TTC549 (cell line): ENCODE measurements around the gene TMEM91.
"Not testable (repeated sequence)": the region's sequence is repeated elsewhere in the genome, so short reads cannot be mapped to it uniquely, and the experiment has no call there.

Experiments used
- FAIRE-seq: peaks from 2 replicates; lab custom pipeline; 2012; peaks lifted over from hg19 to GRCh38; lab: Jason Lieb, UNC

The TMEM91 gene

DNA sequence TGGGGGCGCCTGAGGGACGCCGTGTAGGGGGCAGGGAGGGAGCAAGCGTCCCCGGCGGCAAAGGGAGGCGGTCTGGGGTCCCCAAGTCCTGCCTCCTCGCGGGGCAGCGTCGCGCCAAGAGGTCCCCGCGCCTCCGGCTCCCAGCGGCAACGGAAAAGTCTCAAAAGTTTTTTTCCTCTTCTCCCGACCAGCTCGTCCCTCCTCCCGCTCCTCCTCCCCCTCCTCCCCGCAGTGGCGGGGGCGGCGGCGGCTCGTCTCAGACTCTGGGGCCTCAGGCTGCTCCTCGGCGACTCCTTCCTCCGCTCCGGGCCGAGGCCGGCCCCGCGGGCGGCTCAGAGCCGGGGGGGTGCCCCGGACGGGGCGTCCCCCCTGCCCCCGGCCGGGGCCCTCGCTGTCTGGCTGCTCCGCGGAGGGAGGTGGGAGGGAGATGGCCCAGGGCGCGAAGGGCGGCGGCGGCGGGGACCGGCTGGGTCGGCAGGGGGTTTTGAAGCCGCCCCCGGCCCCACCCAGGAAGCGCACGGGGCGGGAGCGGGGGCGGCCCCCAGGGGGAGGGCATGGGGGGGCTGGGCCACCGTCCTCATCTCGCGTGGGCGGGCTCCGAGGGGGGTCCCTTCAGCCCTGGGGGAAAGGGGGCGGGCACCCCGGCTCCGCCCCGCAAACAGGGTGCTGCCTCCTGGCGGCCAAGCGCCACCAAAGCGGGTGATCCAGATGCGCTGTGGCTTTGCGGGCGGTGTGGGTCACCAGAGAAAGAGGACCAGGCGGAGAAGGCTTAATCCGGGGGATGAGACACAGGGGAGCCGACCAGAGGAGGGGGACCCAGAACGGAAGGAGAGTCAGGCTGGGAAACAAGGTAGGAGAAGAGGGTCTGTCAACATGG lies 22.6 kb upstream of the TMEM91 start, which contains the start of gene TGFB1:
Gene TGFB1, minus strand, starts transcription at position 457 of the 877 bp plus-strand sequence. CDS start 878 bp downstream, outside the sequence.
- FAIRE-seq: no peak

DNA sequence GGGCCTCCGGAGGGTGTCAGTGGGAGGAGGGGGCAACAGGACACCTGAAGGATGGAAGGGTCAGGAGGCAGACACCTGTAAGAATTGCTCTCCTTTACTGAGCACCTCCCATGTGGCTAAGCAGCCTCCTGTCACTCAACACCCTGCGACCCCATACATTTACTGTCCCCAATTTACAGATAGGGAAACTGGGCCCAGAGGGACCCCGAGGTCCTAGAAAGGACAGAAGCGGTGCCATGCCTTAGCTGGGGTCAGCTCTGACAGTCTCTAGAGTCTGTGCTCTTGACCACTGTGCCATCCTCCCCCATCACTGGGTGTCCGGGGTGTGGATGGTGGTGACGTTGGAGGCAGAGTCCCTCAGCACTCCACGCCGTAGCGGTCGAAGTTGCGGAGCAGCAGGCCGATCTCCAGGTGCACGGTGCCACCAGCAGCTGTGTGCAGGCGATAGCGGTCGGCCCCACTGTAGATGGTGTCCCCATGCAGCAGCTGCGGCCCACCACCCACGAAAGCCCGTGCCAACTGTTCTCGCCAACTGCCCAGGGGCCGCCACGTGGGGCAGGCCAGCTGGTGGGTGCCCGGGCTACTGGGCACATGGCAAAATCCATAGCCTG lies 21.9 kb upstream of the TMEM91 start:
- FAIRE-seq: no peak

DNA sequence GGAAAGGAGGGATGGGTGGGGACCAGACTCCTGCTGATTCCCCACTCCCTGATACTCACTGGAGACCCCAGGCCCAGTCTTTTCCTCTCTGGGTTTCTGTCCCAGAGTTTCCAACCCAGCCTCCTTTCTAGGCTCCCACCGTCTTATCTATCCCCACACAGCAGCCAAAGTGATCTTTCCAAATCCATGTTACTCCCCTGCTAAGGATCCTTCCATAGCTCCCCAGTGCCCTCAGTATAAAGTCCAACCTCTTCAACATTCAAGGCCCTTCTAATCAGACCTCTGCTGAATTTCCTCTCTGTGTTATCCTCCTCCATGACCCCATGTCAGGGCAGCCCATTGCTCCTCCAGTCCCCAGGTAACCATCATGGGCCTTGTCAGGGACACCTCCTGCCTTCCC lies 21.3 kb upstream of the TMEM91 start:
- FAIRE-seq: no peak

GRCh38 chr19:41355802-41356201 lies 20.5 kb upstream of the TMEM91 start:
- no peak for FAIRE-seq

DNA sequence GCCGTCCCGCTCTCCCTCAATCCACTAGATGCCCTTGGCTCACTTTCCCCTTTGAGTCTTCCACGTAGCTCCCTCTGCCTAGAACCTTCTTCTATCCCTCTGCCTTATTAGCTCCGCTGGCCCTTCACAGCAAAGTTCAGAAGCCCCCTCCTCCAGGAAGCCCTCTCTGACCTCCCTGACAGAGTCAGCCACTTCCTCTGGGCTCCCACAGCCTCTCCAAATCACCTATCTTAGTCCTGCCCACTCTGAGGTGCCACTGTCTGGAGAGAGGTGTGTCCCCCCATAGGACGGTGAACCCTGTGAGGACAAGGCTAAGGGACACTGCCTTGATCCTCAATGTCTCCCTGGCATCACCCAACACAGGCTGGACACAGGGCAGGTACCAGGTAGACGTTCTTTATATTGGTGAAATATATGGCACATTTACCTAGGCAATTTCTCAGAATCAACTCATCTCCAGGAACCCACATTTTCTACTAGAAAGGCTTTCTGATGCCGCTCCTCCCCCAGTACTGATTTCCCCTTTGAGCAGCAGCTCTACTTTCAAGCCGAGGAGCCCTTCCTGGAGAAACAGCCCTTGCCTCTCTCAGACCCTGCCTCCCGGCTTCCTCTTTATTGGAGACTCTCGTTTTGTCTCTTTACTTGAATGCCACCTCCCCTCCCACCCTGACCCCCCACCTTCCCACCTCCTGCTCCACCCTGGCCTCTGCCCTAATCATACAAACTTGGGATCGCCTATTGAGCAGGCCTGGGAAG lies 19.2 kb upstream of the TMEM91 start:
- no peak for FAIRE-seq

GRCh38 chr19:41357746-41358145 lies 18.6 kb upstream of the TMEM91 start:
- FAIRE-seq: no peak

DNA sequence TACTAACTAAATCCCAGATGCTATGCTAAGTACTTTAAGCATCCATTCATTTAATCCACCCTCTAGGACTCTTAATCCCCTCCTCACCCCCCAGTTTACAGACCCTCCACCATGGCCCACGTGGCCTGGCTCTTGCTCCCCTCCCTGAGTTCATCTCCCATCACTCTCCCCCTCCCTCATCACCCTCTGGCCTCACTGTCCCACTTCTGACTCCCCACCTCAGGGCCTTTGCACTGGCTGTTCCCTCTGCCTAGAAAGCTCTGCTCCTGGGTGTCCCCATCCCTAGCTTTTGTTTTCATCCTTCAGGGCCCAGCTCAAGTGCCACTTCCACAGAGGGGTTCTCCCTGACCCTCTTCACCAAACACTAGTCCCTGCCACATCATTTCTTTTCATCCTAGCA lies 16.6 kb upstream of the TMEM91 start:
- FAIRE-seq: no peak

- no peak for FAIRE-seq
These were observed 14.0 kb upstream of the TMEM91 start for GRCh38 chr19:41362143-41362847.

GRCh38 chr19:41363371-41363752 lies 13.0 kb upstream of the TMEM91 start:
- FAIRE-seq: no peak

DNA sequence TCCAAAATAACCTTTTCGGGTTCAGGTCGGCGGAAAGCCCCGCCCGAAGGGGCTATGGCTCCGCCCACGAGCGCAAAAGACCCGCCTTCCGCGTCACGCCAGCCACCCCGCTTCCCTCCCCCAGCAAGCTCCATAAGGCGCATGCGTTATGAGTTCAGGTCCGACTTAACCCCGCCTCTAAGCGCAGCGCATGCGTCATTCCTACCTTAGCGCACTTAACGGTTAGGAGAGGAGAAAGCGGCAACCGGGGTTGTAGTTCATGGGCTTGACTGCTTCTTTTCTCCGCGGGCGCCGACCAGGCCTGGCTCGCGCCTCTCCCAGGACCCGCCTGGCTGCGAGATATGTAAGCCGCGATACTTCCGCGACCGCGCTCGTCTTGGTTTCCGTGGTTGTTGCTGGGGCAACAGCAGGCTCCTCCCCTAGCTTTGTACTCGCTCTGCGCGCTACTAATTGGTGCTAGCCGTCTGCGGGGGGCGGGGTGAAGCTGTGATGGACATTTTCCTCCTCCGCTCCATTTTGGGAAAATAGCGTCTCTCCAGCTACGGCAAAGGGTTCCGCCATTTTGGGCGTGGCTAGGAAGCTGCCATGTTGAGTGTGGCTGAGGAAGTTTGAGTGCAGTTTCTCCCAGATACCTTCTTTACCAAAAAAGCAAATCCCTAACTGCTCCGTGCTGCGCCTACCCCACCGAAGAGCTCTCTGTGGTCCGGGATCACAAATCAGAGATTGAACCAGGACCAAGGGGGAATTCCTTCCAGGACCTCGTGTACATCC lies 12.4 kb upstream of the TMEM91 start, which contains the start of gene B9D2:
Gene B9D2, minus strand, starts transcription at position 397 of the 771 bp plus-strand sequence. CDS start 630 bp downstream, outside the sequence.
- FAIRE-seq: peak; percentile 80

GRCh38 chr19:41364524-41365391 lies 11.6 kb upstream of the TMEM91 start:
- FAIRE-seq: no peak

GRCh38 chr19:41366089-41366488 lies 10.2 kb upstream of the TMEM91 start:
- FAIRE-seq: no peak

DNA sequence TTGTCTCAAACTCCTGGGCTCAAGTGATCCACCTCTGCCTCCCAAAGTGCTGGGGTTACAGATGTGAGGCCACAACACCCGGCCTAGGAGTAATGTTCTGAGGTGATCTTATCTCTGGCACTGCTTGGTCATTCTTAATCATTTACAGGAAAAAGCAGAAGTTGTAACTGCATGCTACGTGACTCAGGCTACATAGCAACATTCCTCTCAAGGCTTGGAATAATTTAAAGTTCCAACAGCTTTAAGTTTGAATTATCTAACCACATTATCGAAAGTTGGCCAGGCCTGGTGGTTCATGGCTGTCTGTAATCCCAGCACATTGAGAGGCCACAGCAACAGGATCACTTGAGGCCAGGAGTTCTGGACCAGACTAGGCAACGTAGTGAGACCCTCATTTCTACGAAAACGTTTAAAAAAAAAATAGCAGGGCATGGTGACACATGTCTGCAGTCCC lies 8.5 kb upstream of the TMEM91 start:
- no peak for FAIRE-seq

- FAIRE-seq: no peak
These were observed 6.6 kb upstream of the TMEM91 start for GRCh38 chr19:41369769-41370168.

DNA sequence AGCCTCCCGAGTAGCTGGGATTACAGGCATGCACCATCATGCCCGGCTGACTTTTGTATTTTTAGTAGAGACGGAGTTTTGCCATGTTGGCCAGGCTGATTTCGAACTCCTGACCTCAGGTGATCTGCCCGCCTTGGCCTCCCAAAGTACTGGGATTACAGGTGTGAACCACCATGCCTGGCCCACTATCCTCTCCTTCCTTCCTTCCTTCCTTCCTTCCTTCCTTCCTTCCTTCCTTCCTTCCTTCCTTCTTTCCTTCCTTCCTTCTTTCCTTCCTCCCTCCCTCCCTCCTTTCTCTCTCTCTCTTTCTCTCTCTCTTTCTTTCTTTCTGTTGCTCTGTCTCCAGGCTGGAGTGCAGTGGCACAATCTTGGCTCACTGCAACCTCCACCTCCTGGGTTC lies 5.2 kb upstream of the TMEM91 start:
- not testable (repeated sequence) for FAIRE-seq

GRCh38 chr19:41371541-41371940 lies 4.8 kb upstream of the TMEM91 start:
- no peak for FAIRE-seq

DNA sequence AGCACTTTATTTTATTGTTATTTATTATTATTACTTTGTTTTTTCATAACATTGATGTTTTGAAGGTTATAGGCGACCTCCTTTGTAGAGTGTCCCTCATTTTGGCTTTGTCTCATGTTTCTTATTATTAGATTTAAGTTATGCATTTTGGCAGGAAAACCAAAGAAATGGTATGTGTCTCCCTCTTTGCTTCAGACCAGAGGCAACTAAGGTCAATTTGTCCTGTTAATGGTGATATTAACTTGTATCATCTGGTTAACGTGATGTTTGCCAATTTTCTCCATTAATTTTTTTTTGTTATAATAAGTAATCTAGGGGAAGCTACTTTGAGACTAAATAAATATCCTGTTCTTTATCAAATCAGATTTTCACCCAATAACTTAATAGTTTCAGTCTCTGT lies 3.8 kb upstream of the TMEM91 start:
- FAIRE-seq: no peak

DNA sequence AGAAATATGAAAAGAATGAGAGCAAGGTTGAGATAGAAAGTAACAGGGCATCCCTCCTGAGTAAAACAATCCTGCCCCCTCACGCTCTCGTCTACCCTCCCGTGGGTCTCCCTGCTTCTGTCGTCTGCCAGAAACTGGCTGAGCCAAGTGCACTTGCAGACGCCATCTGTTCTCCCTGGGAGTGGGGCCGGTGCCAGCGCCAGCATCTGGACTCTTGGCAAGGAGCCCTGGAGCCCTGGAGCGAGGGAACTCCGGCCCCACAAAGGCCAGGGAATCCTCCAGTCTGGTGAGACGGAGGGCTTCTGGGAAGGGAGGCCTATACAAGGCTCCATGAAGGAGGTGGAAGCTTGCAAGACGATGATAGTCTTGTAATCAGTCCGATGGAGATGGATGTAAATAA lies 2.3 kb upstream of the TMEM91 start:
- FAIRE-seq: no peak

DNA sequence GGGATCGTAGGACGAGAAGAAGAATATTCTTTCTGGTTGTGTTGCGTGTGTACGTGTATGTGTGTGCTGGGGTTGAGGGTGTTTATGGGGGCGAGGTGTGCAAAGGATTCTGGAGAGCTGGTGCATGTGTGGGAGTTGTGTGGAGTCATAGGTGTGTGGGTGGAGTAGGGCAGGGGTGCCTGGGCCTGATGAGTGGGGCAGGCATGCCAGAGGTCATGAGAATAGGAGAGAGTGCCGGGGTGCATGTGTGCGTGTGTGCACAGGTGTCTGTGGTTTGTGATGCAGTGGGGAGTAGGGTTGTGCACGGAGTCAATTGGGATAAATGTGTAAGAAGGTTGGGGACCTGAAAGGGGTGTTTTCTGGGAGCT lies 649 bp downstream of the TMEM91 start:
- no peak for FAIRE-seq

DNA sequence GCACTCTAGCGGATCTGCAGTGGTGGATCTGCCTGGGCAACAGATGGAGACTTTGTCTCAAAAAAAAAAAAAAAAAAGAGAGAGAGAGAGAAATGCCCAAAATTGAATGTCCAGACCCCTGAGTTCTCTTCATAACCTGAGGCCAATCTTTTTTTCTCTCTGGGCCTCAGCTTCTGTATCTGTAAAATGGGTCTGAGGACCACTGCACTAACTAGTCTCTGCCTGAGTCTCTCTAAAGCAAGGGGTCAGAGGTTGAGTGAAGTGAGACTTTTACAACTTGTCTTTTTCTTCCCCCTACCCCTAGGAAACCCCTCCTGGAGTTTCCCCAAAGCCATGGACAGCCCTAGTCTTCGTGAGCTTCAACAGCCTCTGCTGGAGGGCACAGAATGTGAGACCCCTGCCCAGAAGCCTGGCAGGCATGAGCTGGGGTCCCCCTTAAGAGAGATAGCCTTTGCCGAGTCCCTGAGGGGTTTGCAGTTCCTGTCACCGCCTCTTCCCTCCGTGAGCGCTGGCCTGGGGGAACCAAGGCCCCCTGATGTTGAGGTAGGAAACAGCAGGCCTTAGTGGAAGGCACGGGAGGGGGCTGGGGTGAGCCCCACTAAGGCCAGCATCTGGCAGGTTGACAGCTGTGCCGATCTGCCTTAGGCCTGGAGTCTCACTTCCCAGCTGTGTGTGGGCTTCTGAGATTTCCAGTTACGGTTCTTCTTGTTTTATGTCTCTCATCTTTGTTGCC lies 1.8 kb downstream of the TMEM91 start:
- FAIRE-seq: no peak
